HG03039 (cell line): ENCODE measurements around the gene TSR3.

Experiments
- ATAC-seq: cut with Tn5 transposase; IDR thresholded peaks from one replicate; pipeline ENCODE4 v1.9.1; 2021; ENCODE audit warnings: mild to moderate bottlenecking, moderate library complexity; ENCODE audit not compliant: unreplicated experiment

TSR3 gene

GRCh38 chr16:1378087-1378803, 26.6 kb upstream of the TSR3 start:
- no peak for ATAC-seq

GRCh38 chr16:1377406-1378010, 25.8 kb upstream of the TSR3 start:
- no peak for ATAC-seq

- ATAC-seq: no peak
These were observed 24.2 kb upstream of the TSR3 start for GRCh38 chr16:1375741-1376410.

- no peak for ATAC-seq
These were observed 23.6 kb upstream of the TSR3 start for GRCh38 chr16:1375298-1375640.

- no peak for ATAC-seq
These were observed 23.0 kb upstream of the TSR3 start for GRCh38 chr16:1374418-1375297.

GRCh38 chr16:1372292-1372950, 20.7 kb upstream of the TSR3 start:
- no peak for ATAC-seq

- ATAC-seq: no peak
These were observed 19.6 kb upstream of the TSR3 start for GRCh38 chr16:1371054-1371978.

- ATAC-seq: no peak
These were observed 16.0 kb upstream of the TSR3 start for GRCh38 chr16:1367486-1368174.

GRCh38 chr16:1366712-1367299, 15.1 kb upstream of the TSR3 start:
- no peak for ATAC-seq

- no peak for ATAC-seq
These were observed 14.5 kb upstream of the TSR3 start for GRCh38 chr16:1366060-1366711.

- ATAC-seq: no peak
These were observed 12.8 kb upstream of the TSR3 start for GRCh38 chr16:1364510-1364909.

- ATAC-seq: no peak
These were observed 11.9 kb upstream of the TSR3 start for GRCh38 chr16:1363501-1364041.

- no peak for ATAC-seq
These were observed 11.1 kb upstream of the TSR3 start for GRCh38 chr16:1362807-1363206.

- ATAC-seq: no peak
These were observed 10.1 kb upstream of the TSR3 start for GRCh38 chr16:1361685-1362360.

- no peak for ATAC-seq
These were observed 6.4 kb upstream of the TSR3 start for GRCh38 chr16:1357906-1358566.

GRCh38 chr16:1356061-1356900, 4.6 kb upstream of the TSR3 start:
- ATAC-seq: no peak
